ENCODE data around the gene DSCAML1.
"Not testable (repeated sequence)": the region's sequence is repeated elsewhere in the genome, so short reads cannot be mapped to it uniquely, and the experiment has no call there.

DSCAML1 gene

DNA sequence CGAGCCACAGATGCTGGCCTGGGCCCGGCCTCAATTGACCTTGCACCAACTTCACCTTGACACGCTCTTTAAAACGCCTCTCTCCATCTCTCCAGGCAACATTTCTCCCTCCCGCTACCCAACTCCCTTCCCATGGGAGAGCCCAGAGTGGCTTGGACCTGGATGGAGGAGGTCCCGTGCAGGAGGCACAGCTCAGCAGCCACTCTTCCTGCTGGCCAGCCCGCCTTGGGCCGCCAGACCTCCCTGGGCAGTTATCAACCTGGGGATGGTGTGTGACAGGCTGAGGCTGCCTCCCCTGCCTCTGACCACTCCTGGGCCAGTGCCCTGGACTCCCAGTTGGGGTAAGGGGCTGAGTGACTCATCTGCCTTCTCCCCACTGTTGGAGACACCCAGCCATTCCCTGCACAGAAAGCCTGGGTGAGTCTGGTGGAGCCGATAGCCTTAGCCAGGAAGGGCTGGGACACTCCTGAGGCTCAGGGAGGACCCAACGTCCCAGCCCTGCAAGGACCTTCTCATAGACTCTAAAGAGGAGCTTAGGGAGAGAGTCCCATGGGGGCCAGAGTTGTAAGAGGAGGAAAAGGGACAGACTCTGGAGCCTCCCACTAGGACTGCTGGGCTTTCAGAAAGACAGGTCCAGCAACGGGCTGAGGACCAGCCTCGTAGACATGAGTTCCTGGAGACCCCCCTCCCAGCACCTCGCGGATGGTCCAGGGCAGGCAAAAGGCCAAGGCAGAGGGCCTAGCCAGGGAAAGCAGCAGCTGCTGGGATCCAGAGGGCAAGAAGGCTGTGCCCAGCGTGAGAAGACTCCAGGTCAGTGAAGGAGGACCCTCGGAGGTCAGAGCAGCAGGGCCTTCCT is 337.7 kb downstream of the DSCAML1 start:
- H3K27me3 Mint-ChIP-seq: peaks cover 5% of the 10 kb centered on the region
- H3K27ac Mint-ChIP-seq: no peak overlapping the region
- ATAC-seq (ENCODE audit: low read depth) (no peak), DNase-seq (ENCODE audit: low spot score in 2 of 2) (no peak)
- no peaks in the 10 kb centered on the region for H3K4me1 Mint-ChIP-seq
- H3K36me3 Mint-ChIP-seq: peaks cover 2% of the 10 kb centered on the region
- H3K4me3 Mint-ChIP-seq: no peak overlapping the region
- peaks cover 2% of the 10 kb centered on the region for H3K9me3 Mint-ChIP-seq

DNA sequence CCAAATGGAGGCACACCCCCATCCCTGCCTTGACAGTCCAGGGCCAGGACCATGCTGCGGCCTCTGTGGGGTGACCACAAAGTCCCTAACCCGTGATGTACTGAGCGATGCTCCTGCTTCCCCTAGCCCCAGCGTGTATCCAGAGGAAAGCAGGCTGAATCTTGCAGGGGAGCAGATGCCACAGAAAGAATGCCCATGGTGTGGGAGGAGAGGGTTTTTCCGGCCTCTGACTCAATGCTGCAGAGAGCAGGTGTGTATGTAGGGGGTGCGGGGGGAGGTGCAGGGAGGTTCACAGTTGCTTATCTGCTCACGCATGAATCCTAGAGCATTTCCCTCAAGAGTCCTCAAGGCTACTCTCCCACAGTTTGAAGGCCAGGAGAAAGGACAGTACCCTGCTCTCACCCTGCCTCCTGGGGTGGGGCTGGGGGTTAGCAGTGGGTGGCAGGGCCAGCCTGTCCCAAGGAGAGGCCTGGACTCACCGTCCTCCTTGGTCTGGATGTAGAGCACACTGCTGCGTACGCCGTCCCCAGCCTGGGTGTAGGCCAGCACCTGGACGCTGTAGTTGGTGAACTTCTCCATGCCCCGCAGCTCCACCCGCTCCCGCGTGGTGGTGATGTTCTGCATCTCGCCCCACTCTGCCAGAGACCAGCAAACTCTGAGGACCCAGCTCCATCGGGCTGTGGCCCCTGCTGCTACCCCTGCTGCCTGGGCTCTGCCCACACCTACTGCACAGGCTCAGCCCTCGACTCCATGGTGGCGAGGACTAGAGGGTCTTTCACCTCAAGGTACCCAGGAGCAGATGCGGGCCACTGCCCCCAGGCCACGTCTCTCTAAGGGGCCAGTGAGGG is 338.5 kb downstream of the DSCAML1 start:
- H3K36me3 Mint-ChIP-seq: peaks cover 7% of the 10 kb centered on the region
- no peak overlapping the region for H3K27ac Mint-ChIP-seq
- no peaks in the 10 kb centered on the region for H3K4me1 Mint-ChIP-seq
- H3K9me3 Mint-ChIP-seq: peaks cover 9% of the 10 kb centered on the region
- H3K4me3 Mint-ChIP-seq: no peak overlapping the region
- DNase-seq (ENCODE audit: low spot score in 2 of 2) (no peak), ATAC-seq (ENCODE audit: low read depth) (no peak)
- H3K27me3 Mint-ChIP-seq: peaks cover 8% of the 10 kb centered on the region

- Mint-ChIP-seq H3K27me3 (peaks cover 8% of the 10 kb centered on the region), H3K27ac (no peak overlapping the region), H3K9me3 (peaks cover 11% of the 10 kb centered on the region), H3K4me3 (no peak overlapping the region), H3K36me3 (peaks cover 7% of the 10 kb centered on the region), H3K4me1 (no peaks in the 10 kb centered on the region)
- DNase-seq (ENCODE audit: low spot score in 2 of 2): no peak
- ATAC-seq (ENCODE audit: low read depth): no peak
Measured at GRCh38 chr11:117457835-117458234, 339.2 kb downstream of the DSCAML1 start.

DNA sequence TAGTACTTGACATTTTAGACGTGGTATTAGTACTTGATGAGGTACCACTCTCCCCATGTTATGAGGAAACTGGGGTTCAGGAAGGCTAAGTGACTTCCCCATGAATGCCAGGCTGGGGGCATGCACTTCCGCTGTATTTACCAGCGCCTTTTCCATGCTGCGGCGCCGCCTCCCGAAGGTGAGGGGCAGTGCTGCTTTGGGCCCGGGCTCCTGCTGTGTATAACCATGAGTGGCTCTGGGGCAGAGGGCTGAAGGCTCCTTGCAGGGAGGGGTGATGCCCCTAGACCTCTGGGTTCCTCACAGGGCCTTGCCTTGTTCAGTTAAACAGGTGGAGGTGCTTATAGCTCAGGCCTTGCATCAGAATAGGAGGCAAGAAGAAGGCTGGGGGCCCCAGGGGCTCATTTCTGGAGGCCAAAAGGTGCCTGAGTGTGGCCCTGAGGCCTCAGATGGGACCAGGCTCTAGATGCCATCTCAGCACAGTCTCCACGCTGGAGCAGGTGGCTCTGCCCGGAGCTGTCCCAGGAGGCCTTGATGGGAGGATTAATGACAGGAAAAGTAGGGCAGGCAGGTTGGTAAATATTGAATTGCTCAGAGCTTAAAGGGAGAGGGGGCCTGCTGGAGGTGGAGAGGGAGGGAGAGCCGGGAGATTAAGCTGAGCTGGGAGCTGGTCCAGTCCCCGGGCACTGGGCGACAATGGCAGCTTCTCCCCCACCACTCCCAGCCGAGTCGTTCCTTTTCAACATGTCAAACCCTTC is 339.8 kb downstream of the DSCAML1 start:
- ATAC-seq (ENCODE audit: low read depth): no peak
- no peak overlapping the region for H3K4me3 Mint-ChIP-seq
- H3K4me1 Mint-ChIP-seq: no peaks in the 10 kb centered on the region
- no peak overlapping the region for H3K27ac Mint-ChIP-seq
- H3K36me3 Mint-ChIP-seq: peaks cover 7% of the 10 kb centered on the region
- peaks cover 11% of the 10 kb centered on the region for H3K9me3 Mint-ChIP-seq
- peaks cover 8% of the 10 kb centered on the region for H3K27me3 Mint-ChIP-seq
- no peak for DNase-seq (ENCODE audit: low spot score in 2 of 2)

DNA sequence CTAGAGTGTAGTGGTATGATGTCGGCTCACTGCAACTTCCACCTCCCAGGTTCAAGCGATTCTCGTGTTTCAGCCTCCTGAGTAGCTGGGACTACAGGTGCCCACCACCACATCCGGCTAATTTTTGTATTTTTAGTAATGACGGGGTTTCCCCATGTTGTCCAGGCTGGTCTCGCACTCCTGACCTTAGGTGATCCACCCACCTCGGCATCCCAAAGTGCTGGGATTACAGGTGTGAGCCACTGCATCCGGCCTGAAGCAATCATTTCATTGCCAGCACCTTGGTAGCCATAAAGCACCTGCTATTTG is 340.3 kb downstream of the DSCAML1 start:
- not testable (repeated sequence) for H3K4me1 Mint-ChIP-seq; H3K36me3 Mint-ChIP-seq; ATAC-seq (ENCODE audit: low read depth); H3K27ac Mint-ChIP-seq; H3K4me3 Mint-ChIP-seq; DNase-seq (ENCODE audit: low spot score in 2 of 2); H3K27me3 Mint-ChIP-seq
- H3K9me3 Mint-ChIP-seq: peaks cover 11% of the 10 kb centered on the region

DNA sequence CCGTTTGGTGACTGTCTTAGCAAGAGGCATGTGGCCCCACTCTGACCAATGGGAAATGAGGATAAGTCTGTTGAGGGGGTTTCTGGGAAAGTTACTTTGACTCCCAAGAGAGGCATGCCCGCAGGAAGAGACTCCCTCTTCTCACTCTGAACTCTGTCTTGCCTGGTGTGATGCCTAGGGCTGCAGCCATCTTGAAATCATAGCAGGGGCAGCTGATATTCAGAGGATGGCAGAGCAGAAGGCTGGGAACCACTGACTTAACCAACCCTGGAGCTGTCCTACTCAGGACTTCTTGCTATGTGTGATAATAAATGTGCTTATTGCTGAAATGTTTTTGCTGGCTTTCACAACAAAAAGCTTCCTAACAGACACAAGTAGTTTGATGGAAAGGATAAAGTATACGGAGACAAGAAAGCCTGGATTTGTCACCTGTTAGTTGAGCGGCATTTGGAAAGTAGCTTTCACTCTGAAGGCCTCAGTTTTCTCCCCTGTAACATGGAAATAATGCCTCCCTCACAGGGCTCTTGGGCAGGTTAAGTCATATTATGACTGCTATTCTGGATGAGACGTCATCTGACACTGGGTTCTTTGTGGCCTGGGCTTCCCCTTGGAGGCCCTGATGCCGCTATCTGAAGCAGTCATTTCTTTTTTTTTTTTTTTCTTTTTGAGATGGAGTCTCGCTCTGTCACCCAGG is 340.8 kb downstream of the DSCAML1 start:
- H3K27ac Mint-ChIP-seq: peak overlapping the region; percentile 5

GRCh38 chr11:117454564-117454917 is 342.5 kb downstream of the DSCAML1 start:
- H3K27me3 Mint-ChIP-seq: peaks cover 8% of the 10 kb centered on the region
- peaks cover 11% of the 10 kb centered on the region for H3K9me3 Mint-ChIP-seq
- no peak for DNase-seq (ENCODE audit: low spot score in 2 of 2)
- H3K36me3 Mint-ChIP-seq: peaks cover 7% of the 10 kb centered on the region
- H3K27ac Mint-ChIP-seq: no peak overlapping the region
- no peak for ATAC-seq (ENCODE audit: low read depth)
- no peaks in the 10 kb centered on the region for H3K4me1 Mint-ChIP-seq
- H3K4me3 Mint-ChIP-seq: no peak overlapping the region

More for the DNA sequence above, 340.8 kb downstream of the DSCAML1 start:
- peaks cover 7% of the 10 kb centered on the region for H3K36me3 Mint-ChIP-seq
- no peaks in the 10 kb centered on the region for H3K4me1 Mint-ChIP-seq
- ATAC-seq (ENCODE audit: low read depth) (peak; percentile 82), DNase-seq (ENCODE audit: low spot score in 2 of 2) (no peak)
- H3K9me3 Mint-ChIP-seq: peaks cover 11% of the 10 kb centered on the region
- H3K4me3 Mint-ChIP-seq: no peak overlapping the region
- peaks cover 8% of the 10 kb centered on the region for H3K27me3 Mint-ChIP-seq

- Mint-ChIP-seq H3K4me3 (no peak overlapping the region), H3K36me3 (peaks cover 7% of the 10 kb centered on the region), H3K4me1 (no peaks in the 10 kb centered on the region), H3K27me3 (peaks cover 7% of the 10 kb centered on the region), H3K27ac (no peak overlapping the region), H3K9me3 (peaks cover 11% of the 10 kb centered on the region)
- ATAC-seq (ENCODE audit: low read depth) (no peak), DNase-seq (ENCODE audit: low spot score in 2 of 2) (no peak)
Measured at GRCh38 chr11:117453886-117454563, 343.0 kb downstream of the DSCAML1 start.

DNA sequence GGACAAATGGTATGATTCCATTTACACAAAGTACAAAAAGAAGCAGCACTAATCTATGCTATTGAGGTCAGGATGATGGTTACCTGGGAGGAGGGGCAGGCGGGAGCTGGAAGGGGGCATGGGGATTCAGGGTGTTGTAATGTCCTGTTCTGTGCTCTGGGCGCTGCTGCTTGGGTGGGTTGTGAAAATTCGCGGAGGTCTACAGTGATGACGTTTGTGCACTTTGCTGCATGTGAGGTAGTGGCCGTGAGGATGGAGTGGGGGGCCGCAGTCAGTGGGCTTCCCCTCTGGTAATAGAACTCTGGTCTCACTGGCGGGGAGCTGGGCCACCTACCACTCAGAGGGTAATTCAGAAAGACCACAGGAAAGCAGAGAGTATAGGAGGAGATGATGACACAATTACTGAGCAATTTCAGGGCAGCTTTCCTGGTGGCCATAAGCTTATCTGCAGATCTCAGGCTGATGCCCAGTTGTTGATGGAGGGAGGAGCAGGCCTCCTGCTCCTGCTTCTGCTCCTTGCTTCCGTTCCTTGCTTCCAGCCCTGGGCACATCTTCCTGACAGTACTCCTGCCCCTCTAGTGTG is 347.8 kb downstream of the DSCAML1 start:
- no peak overlapping the region for H3K4me3 Mint-ChIP-seq
- peaks cover 11% of the 10 kb centered on the region for H3K9me3 Mint-ChIP-seq
- H3K27me3 Mint-ChIP-seq: peaks cover 5% of the 10 kb centered on the region
- H3K36me3 Mint-ChIP-seq: peaks cover 4% of the 10 kb centered on the region
- H3K27ac Mint-ChIP-seq: no peak overlapping the region
- ATAC-seq (ENCODE audit: low read depth): no peak
- H3K4me1 Mint-ChIP-seq: no peaks in the 10 kb centered on the region
- DNase-seq (ENCODE audit: low spot score in 2 of 2): no peak

GRCh38 chr11:117444711-117445658 is 352.0 kb downstream of the DSCAML1 start:
- Mint-ChIP-seq H3K36me3 (no peaks in the 10 kb centered on the region), H3K27me3 (peaks cover 17% of the 10 kb centered on the region), H3K4me1 (no peaks in the 10 kb centered on the region), H3K4me3 (no peak overlapping the region), H3K9me3 (peaks cover 3% of the 10 kb centered on the region), H3K27ac (no peak overlapping the region)
- ATAC-seq (ENCODE audit: low read depth): no peak
- no peak for DNase-seq (ENCODE audit: low spot score in 2 of 2)

DNA sequence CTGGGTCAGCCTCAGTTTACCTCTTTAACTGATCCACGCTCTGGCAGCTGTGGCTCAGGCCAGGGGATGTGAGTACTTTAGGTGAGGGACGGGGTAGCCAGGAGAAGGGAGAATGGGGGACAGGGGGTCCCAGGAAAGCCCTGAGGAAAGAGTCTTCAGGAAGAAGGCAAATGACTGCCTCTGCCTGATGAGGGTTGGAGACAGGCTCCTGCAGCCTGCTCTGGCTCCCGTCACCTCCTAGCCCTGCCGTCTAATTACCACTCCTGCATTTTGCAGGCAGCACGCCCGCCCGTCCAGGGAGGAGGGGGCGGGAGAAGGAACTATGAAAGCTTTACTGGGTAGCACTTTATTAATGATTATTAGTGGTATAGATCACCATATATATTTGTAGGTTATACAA is 352.8 kb downstream of the DSCAML1 start:
- Mint-ChIP-seq H3K27me3 (peaks cover 22% of the 10 kb centered on the region), H3K27ac (no peak overlapping the region), H3K4me3 (no peak overlapping the region), H3K4me1 (no peaks in the 10 kb centered on the region), H3K36me3 (no peaks in the 10 kb centered on the region), H3K9me3 (peaks cover 3% of the 10 kb centered on the region)
- DNase-seq (ENCODE audit: low spot score in 2 of 2) (no peak), ATAC-seq (ENCODE audit: low read depth) (no peak)

Measured in memory B cell (primary cell).